Measurements from ENCODE around the gene NPY4R2. TPM values are rescaled to one million over a fixed set of nuclear protein-coding genes. Genes with fewer than 3 reads are reported as not detected.
"Not testable (repeated sequence)": the region's sequence is repeated elsewhere in the genome, so short reads cannot be mapped to it uniquely, and the experiment has no call there.

Gene NPY4R2
- total and polyA plus RNA-seq, 12 donors = 0.11 to 0.98 (median 0.30) TPM; not detected in 9

DNA sequence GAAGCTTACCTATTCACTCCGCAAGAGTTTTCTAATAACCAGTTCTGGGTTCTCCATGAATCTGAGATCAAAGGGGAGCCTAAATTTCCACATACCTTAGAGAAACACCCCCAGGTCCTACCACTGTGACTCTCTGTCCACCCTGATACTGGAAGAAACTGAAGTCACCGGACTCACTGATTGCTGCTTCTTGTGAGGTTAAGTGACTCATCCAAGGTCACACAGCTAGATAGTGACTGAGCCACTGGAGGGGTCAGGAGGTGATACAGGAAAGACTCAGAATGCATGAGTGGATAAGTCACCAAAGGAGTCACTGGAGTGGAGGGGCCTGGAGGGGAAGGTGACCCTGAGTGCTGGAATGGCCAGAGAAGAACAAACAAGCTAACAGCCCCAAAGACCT is 9.8 kb downstream of the NPY4R2 start:
- not testable (repeated sequence) for H3K4me3 ChIP-seq
- WGBS, 4 donors = no CpG with 5 or more reads among the region's 2 CpGs

DNA sequence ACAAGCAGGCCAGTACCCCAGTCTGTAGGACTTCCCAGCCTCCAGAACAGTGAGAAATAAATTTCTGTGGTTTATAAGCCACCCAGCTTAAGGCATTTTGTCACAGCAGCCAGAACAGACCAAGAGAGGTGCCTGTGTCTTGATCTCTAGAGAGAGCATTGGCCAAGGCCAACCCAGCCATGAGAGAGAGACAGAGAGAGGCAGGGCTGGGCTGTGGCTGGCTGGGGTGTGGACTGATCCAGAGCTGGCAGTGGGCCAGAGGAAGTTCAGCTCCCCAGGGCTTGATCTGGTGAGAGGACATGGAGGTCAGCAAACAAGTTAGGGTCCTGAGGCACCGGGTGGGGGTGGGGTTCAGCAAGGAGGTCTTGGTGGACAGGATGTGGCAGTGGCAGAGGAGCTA is 14.4 kb downstream of the NPY4R2 start:
- DNase-seq; H3K27me3 ChIP-seq; H3K4me1 ChIP-seq (replicated peaks in 1 of 2); H3K36me3 ChIP-seq (replicated peaks in 1 of 2); H3K9me3 ChIP-seq (replicated peaks in 1 of 3); intact Hi-C loops (cut with DNase I); H3K4me3 ChIP-seq; H3K27ac ChIP-seq: not testable (repeated sequence)
- no CpG with 5 or more reads among the region's 1 CpG for WGBS, 4 donors

More for the DNA sequence above, 9.8 kb downstream of the NPY4R2 start:
- H3K9me3 ChIP-seq (replicated peaks in 1 of 3); intact Hi-C loops (cut with DNase I); H3K27me3 ChIP-seq; H3K4me1 ChIP-seq (replicated peaks in 1 of 2); H3K36me3 ChIP-seq (replicated peaks in 1 of 2); H3K27ac ChIP-seq; DNase-seq: not testable (repeated sequence)

- H3K36me3 ChIP-seq (replicated peaks in 1 of 2); H3K9me3 ChIP-seq (replicated peaks in 1 of 3); H3K4me3 ChIP-seq; DNase-seq; H3K4me1 ChIP-seq (replicated peaks in 1 of 2); intact Hi-C loops (cut with DNase I); H3K27me3 ChIP-seq; H3K27ac ChIP-seq: not testable (repeated sequence)
- WGBS, 4 donors = 29 to 44% methylated on average over 2 of the region's 6 CpGs; no CpG with 5 or more reads in 2 of the 4 donors
These were observed 15.0 kb downstream of the NPY4R2 start for GRCh38 chr10:47933462-47933861.

GRCh38 chr10:47936772-47937228 is 18.3 kb downstream of the NPY4R2 start:
- DNase-seq; H3K4me1 ChIP-seq (replicated peaks in 1 of 2); H3K27ac ChIP-seq; H3K36me3 ChIP-seq (replicated peaks in 1 of 2); H3K27me3 ChIP-seq; H3K9me3 ChIP-seq (replicated peaks in 1 of 3); H3K4me3 ChIP-seq; intact Hi-C loops (cut with DNase I): not testable (repeated sequence)
- 80 to 85% (median 82%) methylated on average over 2 to 7 of the region's 8 CpGs for WGBS, 4 donors

- H3K36me3 ChIP-seq (replicated peaks in 1 of 2); DNase-seq; intact Hi-C loops (cut with DNase I); H3K27me3 ChIP-seq; H3K4me1 ChIP-seq (replicated peaks in 1 of 2); H3K9me3 ChIP-seq (replicated peaks in 1 of 3); H3K4me3 ChIP-seq; H3K27ac ChIP-seq: not testable (repeated sequence)
- WGBS, 4 donors = 100% methylated on average over 1 of the region's 3 CpGs; no CpG with 5 or more reads in 2 of the 4 donors
These were observed 19.2 kb downstream of the NPY4R2 start for GRCh38 chr10:47937634-47938033.

DNA sequence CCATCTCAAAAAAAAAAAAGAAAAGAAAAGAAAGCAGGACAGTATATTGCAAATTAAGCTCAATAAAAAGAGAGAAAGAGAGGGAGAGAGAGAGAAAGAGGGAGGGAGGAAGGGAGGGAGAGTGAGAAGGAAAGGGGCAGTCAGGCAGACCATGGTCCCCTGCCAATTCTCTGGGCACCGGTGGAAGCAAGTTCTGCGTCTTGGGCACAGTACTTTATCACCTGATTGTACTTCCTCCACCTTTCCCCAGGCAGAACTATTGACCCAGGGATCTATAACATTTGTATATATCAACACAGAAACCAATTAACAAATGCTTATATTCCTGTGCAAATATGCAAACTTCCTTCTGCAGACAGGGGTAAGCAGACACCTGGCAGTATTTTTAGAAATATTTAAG is 22.4 kb downstream of the NPY4R2 start:
- WGBS, 4 donors = 53 to 81% (median 63%) methylated on average over 2 of the region's 2 CpGs; no CpG with 5 or more reads in 1 of the 4 donors
- intact Hi-C loops (cut with DNase I); DNase-seq: not testable (repeated sequence)

GRCh38 chr10:47941379-47941778 is 22.9 kb downstream of the NPY4R2 start:
- H3K4me1 ChIP-seq (replicated peaks in 1 of 2); H3K36me3 ChIP-seq (replicated peaks in 1 of 2); H3K27me3 ChIP-seq; intact Hi-C loops (cut with DNase I); DNase-seq; H3K4me3 ChIP-seq; H3K9me3 ChIP-seq (replicated peaks in 1 of 3); H3K27ac ChIP-seq: not testable (repeated sequence)
- WGBS, 4 donors = 73 to 82% (median 75%) methylated on average over 2 to 6 of the region's 6 CpGs

More for the DNA sequence above, 22.4 kb downstream of the NPY4R2 start:
- H3K4me3 ChIP-seq; H3K27ac ChIP-seq; H3K9me3 ChIP-seq (replicated peaks in 1 of 3); H3K36me3 ChIP-seq (replicated peaks in 1 of 2); H3K27me3 ChIP-seq; H3K4me1 ChIP-seq (replicated peaks in 1 of 2): not testable (repeated sequence)

GRCh38 chr10:47942351-47943019 is 24.0 kb downstream of the NPY4R2 start:
- intact Hi-C loops (cut with DNase I); H3K4me3 ChIP-seq; H3K4me1 ChIP-seq (replicated peaks in 1 of 2); H3K9me3 ChIP-seq (replicated peaks in 1 of 3); H3K27ac ChIP-seq; H3K27me3 ChIP-seq; DNase-seq; H3K36me3 ChIP-seq (replicated peaks in 1 of 2): not testable (repeated sequence)
- 50 to 80% (median 74%) methylated on average over 1 to 4 of the region's 8 CpGs for WGBS, 4 donors

DNA sequence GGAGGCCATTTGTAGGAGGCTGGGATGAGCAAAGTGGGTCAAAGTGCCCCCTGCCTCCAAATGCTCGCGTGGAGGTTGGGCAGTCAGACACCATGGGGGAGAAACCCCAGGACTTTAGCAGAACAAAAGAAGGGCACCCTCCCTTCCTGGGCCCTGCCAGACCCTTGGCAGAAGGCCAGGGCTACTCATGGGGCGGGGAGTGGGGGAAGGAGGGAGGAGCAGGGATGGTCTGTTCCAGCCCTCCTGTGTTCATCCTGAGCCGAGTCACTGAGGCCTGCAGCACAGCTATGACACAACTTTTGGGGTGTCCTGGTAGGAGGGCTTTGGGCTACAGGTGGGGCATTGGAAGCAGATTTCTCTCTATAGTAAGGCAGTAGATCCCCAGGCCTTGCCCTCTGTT is 24.9 kb downstream of the NPY4R2 start:
- 57 to 67% methylated on average over 1 of the region's 4 CpGs; no CpG with 5 or more reads in 2 of the 4 donors for WGBS, 4 donors
- DNase-seq = peak in 1 of 7 donors; percentile 12
- H3K36me3 ChIP-seq (replicated peaks in 1 of 2); H3K9me3 ChIP-seq (replicated peaks in 1 of 3); H3K27me3 ChIP-seq; H3K4me3 ChIP-seq; intact Hi-C loops (cut with DNase I); H3K27ac ChIP-seq; H3K4me1 ChIP-seq (replicated peaks in 1 of 2): not testable (repeated sequence)

DNA sequence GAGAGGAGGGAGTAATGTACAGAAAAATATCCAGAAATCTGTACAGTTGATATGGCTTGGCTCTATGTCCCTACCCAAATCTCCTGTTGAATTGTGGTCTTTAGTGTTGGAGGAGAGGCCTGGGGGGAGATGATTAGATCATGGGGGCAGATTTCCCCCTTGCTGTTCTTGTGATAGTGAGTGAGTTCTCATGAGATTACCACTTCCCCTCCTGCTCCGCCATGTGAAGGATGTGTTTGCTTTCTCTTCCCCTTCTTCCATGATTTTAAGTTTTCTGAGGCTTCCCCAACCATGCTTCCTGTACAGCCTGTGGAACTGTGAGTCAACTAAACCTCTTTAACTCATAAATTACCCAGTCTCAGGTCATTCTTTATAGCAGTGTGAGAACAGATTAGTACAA is 29.0 kb downstream of the NPY4R2 start:
- H3K4me3 ChIP-seq; H3K27me3 ChIP-seq; intact Hi-C loops (cut with DNase I); H3K4me1 ChIP-seq (replicated peaks in 1 of 2); H3K27ac ChIP-seq; H3K9me3 ChIP-seq (replicated peaks in 1 of 3); DNase-seq; H3K36me3 ChIP-seq (replicated peaks in 1 of 2): not testable (repeated sequence)
- WGBS, 4 donors = 42 to 100% (median 77%) methylated on average over 1 of the region's 1 CpG

- H3K27me3 ChIP-seq; DNase-seq; H3K4me1 ChIP-seq (replicated peaks in 1 of 2); H3K27ac ChIP-seq; H3K4me3 ChIP-seq; intact Hi-C loops (cut with DNase I); H3K36me3 ChIP-seq (replicated peaks in 1 of 2); H3K9me3 ChIP-seq (replicated peaks in 1 of 3): not testable (repeated sequence)
- 70 to 90% (median 86%) methylated on average over 5 to 8 of the region's 8 CpGs for WGBS, 4 donors
These were observed 38.7 kb downstream of the NPY4R2 start for GRCh38 chr10:47957158-47957557.
